Left lobe of liver (tissue), 2 donors: ENCODE data around the gene CCDC187. TPM values are rescaled to one million over a fixed set of nuclear protein-coding genes. Genes with fewer than 3 reads are reported as not detected.

ENCODE experiments used
- ATAC-seq: fragments of 200-7000 bp; cut with Tn5 transposase; one replicate; pipeline ENCODE4 v1.9.1; 2020; ENCODE audit warnings: mild to moderate bottlenecking, moderate library complexity
- DNase-seq: peaks from one replicate; pipeline ENCODE4 v3.0.0-alpha.2; 2020; ENCODE audit warnings: low spot score
- total RNA-seq: library from RNA; stranded (reverse); gene quantifications from one replicate; pipeline ENCODE4 v1.2.1, GENCODE V29; 2021
- donor health status: DM: no; HTN: no; CAD: no; lungs with moderate emphysema.
- donor health status: DM: no; HTN: yes; CAD: no.

Gene CCDC187
- total RNA-seq, 1 donor from 2014 or later = 0.03 TPM

DNA sequence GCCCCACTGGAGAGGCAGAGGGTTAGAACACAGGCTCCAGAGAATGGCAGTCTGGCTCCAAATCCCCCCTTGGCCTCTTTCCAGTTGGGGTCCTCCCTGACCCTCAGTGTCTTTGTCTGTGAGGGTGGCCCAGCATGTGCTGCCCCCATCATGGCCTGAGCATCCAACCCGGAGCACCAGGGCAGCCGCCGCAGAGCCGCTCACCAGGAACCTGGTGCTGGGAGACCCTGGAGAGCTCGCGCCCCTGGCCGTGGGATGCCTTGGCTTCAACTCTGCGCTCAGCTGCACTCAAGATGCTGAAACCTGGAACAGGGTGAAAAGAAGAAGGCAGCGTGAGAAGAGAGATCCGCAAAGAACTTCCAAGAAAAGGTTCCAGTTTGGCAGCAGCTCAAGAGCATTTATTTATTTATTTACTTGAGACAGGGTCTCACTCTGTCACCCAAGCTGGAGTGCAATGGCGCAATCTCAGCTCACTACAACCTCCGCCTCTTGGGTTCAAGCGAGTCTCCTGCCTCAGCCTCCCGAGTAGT lies 3.8 kb downstream of the CCDC187 start:
- DNase-seq (no peak), ATAC-seq (no peak)

DNA sequence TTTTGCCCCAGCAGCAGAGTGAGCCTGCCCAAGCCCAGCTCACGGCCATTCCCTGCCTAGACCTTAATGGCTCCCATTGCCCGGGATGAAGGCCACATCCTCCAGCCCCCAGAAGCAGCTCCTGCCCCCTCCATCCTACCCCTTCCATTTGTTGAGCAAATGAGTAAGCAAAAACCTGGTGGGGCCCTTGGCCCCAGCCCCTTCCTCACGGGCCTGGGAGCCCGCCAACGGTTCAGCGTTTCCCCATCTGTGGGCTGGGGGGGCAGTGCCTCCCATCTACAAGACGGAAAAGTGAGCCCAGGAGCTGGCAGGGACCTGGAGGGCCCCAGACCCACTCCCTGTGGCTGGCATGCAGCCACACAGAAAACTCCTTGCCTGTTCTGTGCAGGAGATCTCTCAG lies 4.4 kb downstream of the CCDC187 start:
- ATAC-seq (no peak), DNase-seq (no peak)

DNA sequence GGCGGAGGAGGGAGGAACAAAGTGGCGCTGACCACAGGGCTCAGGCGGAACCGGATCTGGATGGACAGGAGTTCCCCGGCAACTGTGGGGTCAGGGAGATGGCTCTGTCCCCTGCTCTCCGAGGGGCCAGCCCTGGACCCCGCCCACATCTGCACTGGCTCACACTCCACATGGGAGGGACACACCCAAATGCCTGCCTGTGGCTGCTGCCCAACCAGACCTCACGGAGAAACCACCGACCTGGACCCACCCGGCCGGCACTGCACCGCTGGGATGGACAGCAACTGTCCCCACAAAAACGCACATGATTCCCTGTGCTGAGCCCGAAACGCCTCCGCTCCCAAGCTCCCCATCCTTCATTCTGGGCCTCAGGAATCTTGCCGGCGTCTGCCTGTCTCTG lies 4.8 kb downstream of the CCDC187 start:
- ATAC-seq (no peak), DNase-seq (no peak)

DNA sequence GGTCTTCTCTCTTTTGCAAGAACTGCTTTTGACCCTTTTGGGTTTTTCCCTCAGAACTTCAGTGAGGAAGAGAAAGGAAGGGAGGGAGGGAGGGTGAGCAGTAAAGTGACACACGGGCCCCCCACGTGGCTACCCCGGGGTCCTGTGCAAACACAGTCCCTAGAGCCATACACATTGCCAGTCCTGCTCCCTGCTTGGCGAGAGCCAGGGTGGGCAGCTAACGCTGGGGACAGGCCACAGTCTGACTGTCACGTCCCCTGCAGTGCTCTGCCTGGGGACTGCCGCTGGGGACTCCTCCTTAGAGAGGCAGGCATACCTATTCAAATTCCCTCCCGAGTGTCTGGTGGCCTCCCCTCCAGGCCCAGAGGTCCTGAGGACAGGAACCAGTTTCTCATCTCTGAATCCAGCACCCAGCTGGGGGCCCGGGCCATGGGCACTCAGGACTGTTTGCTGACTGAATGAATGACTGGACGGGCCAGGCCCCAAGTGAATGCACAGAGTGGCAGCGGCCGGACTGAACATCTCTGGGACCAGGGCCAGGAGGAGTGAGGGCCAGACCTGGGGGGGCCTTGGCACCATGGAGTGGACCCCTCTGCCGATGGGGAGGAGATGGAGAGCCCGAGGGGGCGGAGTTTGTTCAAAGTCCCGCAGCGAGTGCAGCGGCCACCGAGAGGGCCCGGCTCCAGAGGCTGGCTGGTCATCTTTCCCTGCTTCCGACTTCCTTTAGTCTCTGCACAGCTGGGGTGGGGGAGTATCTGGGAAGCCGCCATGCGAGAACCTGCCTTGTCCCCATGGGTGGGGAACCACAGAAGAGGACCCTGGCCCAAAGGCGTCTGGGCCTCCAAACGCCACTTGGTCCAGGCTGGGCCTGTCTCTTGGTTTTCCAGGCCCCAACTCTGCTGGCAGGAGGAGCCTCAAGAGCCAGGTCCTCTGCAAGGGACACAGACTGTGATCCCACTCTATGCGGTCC lies 5.8 kb downstream of the CCDC187 start:
- ATAC-seq (no peak), DNase-seq (no peak)

DNA sequence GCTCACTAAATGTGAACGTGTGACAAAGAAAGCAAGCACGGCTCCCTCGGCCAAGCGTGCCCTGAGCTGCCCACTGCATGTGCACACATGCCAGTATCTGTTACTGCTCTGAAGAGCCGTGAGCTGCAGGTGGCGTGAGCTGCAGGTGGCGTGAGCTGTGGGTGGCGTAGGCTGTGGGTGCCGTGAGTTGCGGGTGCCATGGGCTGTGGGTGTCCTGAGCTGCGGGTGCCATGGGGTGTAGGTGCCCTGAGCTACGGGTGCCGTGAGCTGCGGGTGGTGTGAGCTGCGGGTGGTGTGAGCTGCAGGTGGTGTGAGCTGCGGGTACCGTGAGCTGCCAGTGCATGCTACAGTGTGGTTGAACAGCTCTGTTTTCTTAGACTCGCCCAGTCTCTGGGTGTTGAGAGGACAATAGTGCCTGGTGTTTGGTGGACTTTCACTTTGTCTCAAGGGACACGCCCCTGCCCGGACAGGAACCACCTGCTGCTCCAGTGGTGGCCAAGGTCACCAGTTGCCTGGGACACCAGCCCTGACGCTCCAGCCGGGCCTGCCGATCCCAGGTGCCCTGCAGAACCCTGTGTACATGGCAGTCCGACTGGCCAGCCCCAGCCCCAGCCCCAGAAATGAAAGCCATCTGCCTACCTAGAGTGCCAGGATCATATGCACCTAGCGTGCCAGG lies 6.7 kb downstream of the CCDC187 start:
- peak; percentile 87 for ATAC-seq

DNA sequence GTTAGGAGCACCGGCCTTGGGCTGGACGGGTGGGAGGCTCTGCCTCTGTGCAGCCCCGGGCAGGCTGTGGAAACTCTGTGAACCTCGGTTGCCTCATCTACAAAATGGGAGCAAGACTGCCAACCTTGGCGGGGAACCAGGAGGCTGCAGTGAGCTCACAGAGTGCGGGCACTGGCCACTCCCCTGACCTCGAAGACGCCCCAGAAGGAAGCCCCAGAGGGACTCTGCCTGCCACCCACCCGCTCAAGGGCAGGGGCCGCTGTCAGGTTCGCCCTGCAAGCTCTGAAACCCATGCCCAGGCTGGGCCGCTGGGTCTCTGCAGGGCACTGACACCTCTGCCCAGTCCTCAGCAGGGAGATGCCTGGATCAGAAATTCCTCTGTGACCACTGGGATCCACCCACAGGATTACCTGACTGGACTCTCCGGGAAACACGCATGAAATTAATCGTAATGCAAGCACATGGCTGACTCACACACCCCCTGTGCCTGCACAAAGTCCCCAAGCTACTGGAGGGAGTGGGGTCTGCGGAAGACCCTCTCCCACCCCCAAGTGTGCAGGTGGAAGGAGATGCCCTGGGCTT lies 7.4 kb downstream of the CCDC187 start:
- DNase-seq (no peak), ATAC-seq (no peak)

More for the DNA sequence above, 6.7 kb downstream of the CCDC187 start:
- peak; percentile 77 for DNase-seq

DNA sequence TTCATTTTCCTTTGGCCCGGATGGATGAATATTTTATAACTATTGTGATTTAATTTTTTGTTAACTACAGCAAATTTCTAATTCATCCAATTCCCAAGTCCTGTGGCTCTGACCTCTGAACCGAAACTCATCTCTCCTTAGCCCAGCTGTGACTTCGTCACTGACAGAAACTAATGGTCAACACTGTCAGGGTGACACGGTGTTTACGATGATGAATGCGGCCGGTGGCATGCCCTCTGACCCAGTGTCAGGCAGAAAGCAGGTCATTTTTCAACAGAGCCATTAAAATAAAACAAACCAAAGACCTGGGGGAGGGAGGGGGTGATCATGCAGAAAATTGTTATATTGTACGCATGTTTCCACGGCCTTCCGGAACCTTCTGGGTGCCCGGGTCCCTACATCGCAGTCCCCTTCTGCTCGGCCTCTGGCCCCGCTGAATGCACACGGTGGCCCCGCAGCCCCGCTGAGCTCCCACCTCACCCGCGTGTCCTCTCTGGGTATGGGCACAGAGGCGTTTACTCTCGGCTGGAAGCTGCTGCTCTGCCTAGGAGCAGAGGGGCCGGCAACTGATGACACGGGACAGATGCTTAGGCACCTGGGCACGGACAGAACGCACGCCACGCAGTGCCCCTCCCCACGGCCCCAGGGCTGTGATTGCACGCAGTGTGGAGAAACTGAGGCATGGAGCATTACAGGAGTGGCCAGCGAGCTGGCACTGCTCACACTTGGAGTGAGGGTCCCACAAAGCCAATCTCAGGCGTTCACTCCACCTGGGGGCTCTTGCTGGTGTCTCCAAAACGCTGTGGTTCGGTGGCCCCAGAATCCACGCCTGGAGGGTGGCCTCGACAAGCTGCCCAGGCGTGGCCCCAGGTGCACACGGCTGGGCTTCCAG lies 8.1 kb downstream of the CCDC187 start:
- no peak for DNase-seq
- peak; percentile 30 for ATAC-seq

DNA sequence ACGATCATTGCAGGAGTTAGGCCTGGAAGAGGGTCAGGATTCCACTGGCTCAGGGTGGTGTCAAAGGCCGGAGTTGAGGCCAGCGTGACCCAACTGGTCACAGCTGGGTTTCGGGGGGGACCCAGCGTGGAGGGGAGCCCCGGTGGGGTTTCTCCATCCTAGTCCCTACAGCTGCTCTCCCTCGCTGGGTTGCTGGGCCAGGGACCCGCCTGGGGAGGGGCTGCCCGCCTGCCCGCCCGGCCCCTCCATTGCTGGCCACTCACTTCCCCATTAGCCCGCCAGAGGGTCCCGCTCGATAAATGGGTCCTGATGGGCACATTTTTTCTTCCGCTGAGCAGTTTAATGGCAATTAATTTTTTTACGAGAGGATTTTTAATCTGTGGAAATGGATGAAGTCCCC lies 8.8 kb downstream of the CCDC187 start:
- DNase-seq = no peak

DNA sequence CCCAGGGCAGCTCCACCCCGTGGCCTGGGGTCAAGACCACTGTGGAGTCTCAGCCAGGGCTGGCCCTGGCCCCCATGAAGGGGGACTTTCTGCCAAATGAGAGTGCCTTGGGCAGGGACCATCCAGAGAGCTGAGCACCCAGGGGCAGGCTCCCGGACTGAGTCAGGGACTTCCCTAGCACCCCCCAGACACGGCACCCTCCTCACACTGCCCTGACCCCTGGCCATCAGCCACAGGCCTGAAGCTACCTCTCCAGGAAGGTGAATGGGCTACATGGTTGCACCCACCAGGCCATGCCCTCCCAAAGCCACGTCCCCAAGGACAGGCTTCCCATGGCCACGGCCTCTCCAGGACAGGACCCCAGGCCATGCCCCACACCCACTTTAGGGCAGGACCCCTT lies 9.5 kb downstream of the CCDC187 start:
- ATAC-seq = no peak
- no peak for DNase-seq

More for the DNA sequence above, 8.8 kb downstream of the CCDC187 start:
- no peak for ATAC-seq

DNA sequence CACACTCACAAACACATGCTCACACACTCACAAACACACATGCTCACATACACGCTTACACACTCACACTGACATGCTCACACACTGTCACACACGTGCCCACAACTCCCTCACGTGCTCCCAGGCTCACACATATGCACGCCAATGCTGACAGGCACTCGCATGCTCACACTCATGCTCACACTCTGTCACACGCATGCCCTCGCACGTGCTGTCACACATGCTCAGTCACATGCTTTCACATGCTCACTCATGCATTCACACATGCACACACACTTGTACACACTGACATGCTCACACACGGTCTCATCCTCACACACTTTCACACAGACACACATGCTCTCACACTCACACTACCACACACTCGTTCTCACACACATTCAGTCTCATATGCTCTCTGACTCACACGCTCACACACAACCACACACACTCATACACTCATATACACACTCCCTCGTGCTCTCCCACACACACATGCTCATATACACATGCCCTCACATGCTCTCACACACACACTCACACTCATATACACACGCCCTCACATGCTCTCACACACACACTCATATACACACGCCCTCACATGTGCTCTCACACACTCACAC lies 10.3 kb downstream of the CCDC187 start:
- DNase-seq (no peak), ATAC-seq (no peak)

DNA sequence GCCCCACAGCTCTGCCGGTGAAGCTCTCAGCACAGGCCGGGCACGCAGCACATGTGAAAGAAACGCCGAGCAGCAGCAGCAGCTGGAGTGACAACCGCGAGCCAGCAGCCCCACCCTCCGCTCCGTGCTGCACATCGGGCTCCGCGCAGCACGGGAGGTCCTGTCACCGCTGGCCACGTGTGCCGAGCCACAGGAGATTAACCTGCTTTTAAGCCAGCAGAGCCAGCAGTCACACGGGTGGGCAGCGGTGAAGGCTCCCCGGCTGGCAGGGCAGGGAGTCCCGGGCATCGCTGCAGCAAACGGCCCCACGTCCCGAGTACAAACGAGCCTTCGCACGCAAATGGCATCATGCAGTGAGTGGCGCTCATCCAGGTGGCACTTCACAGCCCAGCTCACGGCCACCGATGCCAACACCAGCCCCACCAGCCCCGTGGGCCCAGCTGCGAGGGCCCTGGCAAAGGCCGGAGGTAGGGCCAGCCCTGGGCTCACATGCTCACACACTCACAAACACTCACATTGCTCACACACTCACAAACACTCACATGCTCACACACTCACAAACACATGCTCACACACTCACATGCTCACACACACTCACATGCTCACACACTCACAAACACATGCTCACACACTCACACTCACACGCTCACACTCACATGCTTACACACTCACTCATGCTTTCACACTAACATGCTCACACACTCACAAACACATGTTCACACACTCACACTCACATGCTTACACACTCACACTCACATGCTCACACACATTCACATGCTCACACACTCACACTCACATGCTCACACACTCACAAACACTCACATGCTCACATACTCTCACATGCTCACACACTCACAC lies 11.1 kb downstream of the CCDC187 start:
- no peak for DNase-seq
- ATAC-seq = no peak

DNA sequence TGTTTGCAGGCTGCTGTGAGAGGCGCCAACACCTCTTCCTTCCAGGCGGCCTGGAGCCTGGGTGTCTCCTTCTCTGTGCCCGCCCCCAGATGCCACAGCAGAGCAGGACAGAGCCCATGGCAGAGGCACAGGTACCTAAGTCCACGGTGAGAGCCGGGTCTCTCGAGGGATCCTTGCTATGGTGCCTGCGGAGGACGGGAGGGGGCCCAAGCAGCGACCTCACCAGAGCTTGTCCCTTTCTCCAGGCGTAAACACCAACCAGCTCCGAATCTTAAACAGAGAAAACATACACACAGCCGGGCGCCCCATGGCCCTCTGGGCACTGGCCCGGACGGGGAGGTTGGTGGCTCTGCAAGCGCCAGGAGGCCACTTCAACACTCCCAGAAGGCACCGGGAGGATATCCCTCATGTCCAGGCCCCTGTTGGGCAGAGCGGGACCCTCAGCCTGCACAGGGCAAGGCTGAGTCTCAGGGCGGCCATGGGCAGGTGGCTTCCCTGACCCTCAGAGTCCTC lies 11.8 kb downstream of the CCDC187 start:
- DNase-seq = no peak
- no peak for ATAC-seq

DNA sequence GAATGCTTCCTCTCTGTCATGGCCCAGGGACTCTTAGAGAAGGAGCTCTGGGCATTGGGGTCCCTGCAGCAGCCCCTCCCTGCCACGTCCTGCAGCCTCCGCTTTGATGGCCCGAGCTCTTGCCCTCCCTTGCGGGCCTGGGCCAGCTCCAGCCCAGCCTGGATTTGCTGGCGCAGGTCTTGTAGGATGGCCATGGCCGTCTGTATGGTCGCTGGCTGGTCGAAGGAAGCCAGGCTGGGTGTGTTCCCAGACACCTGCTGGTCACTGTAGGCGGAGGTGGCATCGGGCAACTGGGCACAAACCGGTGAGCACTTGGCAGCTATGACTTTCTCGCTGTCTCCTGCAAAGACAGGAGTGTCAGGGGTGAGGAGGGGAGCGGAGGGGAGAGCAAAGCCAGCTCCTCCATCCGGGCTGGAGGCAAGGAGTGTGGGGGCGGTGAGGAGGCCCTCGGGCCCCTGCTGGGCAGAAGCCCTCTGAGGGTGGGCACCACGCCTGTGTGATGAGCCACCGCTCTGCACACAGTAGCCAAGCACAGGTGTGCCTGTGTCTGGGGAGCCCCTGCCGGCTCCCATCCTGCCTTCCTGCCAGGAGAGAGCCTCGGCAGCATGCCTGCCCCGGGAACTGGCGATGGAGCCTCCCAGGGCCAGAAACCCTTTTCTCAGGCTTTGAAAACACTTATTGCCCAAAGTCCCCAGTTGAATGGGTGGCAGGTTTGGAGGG lies 12.4 kb downstream of the CCDC187 start:
- ATAC-seq (no peak), DNase-seq (no peak)

DNA sequence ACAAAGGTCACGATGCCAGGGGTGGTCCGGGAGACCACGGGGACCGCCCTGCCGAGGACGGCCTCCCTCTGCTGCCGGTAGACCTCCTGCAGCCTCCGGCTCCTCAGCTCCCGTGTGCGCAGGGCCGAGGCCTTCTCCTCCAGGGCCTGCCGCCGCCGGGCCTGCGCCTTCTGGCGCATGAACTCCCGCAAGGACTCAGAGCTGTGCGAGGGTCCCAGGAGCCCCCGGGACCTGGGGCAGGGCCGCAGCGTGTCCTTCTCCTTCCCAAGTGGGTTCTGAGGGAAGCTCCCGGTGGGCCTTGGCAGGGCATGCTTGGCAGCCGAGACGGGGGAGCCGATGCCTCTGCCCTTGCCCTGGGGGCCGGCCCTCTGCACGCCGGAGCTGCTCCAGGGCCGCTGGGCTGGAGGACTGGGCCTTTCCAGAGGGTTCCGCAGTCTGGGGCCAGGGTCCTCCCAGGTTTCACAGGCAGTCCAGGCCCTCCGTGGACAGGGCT lies 13.3 kb downstream of the CCDC187 start:
- ATAC-seq = no peak
- DNase-seq = no peak

DNA sequence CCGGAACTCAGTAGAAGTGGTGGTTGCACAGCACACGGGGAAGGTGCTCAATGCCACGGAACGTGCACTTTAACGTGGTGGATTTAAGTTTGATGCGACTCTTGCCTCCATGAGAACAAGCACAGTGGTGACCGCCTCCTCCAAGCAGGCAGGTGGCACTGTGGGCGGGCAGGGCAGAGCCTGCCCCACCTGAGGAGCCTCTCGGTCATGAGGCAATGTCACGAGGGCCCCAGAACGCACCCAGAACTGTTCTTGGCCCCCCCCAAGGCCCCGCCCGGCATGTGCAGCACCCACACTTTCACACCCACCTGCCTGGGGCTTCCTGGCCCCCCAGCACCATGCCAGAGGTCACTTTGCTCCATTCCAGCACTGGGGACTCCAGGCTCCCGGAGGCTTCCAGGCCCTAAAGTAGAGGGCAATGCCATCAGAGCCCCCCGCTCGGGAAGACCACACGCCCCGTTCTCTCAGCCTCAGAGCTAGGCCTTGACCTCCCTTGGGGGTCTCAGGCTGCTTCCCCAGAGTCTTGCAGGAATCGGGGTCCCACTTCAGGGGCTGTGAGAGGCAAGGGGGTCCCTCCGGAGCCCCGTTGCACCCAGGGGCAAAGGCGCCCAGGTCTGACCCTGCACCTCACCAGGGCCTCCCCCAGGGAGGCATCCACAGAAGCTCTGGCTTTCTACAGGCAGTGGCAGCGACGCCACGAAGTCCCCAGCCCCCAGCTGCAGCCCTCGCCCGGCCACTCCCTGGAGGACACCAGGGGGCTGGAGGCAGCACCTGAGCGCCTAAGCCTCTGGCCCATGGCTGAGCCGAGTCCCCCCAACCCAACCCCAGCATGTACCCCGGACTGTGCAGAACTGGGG lies 14.0 kb downstream of the CCDC187 start:
- DNase-seq (no peak), ATAC-seq (no peak)

DNA sequence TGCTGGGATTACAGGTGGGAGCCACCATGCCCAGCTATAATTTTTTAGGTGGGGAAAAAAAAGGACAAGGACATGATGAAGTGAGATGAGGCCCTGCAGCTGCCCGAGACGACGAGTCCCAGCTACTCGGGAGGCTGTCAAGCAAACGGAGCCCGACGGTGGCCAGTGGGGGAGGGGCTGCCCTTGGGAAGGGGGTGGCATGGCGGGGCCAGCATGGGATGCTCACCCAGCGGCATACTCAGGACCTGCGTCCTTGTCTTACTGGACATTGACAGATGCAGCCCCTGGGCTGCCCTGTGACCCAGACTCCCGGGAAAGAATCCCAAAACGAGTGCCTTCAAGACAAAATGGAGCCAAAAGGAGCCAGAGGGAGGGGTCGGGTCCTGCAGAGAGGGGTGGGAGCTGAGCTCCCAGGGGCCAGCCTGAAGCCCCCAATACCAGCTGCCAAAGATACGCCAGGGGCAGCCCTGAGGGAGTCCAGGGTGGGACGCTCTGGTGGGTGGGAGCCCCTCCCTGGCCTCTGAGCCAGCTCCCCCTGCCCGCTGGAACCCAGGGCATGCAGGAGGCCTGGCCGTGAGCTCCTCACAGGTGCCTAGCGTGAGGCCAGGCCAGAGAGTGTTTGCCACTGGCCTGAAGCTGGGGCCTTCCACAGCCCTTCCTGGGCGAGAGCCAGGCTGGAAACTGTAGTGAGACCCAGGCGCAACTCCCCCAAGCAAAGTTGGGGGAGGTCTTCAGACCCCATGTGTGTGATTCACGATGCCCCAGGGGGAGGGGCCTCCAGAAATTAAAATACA lies 15.7 kb downstream of the CCDC187 start:
- DNase-seq = no peak
- no peak for ATAC-seq
